ENCODE data around the gene HDGFL3. TPM values are rescaled to one million over a fixed set of nuclear protein-coding genes. Genes with fewer than 3 reads are reported as not detected.

The HDGFL3 gene
- total and polyA plus RNA-seq, 4 experiments from 2014 or later, result 1.7 to 6.5 (median 3.3) TPM

DNA sequence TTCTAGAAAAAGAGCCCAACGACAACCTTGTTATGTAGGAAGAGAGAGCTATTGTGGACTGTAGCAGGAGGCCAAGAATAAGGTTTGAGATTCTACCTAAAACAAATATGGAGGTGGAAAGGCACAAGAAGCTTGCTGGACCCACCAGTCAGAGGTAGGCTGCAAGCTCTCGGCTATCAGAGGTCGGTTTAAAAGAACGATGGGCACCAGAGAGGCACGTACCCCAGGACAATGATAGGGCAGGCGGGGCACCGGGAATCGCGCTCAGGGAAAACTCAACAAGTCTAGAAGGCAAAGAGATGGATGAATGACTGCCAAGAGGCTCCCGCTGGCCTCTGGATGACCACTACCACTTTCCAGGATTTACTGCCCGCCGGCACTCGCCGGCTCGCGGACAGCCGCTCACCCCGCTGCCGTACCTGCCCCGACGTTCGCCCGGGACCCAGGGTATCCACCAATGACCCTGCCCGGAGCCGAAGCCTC lies 1.1 kb downstream of the HDGFL3 start:
- peak overlapping the region in 1 of 2 donors; percentile 29 for H3K4me3 ChIP-seq (ENCODE audit: low read length in 2 of 2)
- H3K27ac ChIP-seq (ENCODE audit: low read depth, low read length), result no peak overlapping the region
- H3K4me1 ChIP-seq (ENCODE audit: insufficient read depth, low read length), result no peaks in the 10 kb centered on the region
- H3K36me3 ChIP-seq (ENCODE audit: insufficient read depth, low read length), result no peaks in the 10 kb centered on the region
- Mint-ChIP-seq H3K27me3 (peaks cover 12 to 21% of the 10 kb centered on the region in 2 donors), H3K4me3 (peak overlapping the region; percentile 83 to 93 (median 89)), H3K27ac (peak overlapping the region in 4 of 7 donors; percentile 54 to 97 (median 82)), H3K36me3 (peaks cover 0 to 3% of the 10 kb centered on the region in 2 donors), H3K9me3 (no peaks in the 10 kb centered on the region), H3K4me1 (peaks cover 3 to 7% (median 5%) of the 10 kb centered on the region in 4 donors)
- POLR2A ChIA-PET (ENCODE audit: partially characterized antibody), result no interaction called here
- no peak for DNase-seq
- intact Hi-C loops (cut with micrococcal nuclease), result no loop called here
- no peaks in the 10 kb centered on the region for H3K9me3 ChIP-seq (ENCODE audit: control insufficient read depth in 1 of 2, low read length in 2 of 2)
- CTCF ChIA-PET (ENCODE audit: partially characterized antibody), result no interaction called here
- peaks cover 8% of the 10 kb centered on the region for H3K27me3 ChIP-seq (ENCODE audit: insufficient read depth, low read length)

DNA sequence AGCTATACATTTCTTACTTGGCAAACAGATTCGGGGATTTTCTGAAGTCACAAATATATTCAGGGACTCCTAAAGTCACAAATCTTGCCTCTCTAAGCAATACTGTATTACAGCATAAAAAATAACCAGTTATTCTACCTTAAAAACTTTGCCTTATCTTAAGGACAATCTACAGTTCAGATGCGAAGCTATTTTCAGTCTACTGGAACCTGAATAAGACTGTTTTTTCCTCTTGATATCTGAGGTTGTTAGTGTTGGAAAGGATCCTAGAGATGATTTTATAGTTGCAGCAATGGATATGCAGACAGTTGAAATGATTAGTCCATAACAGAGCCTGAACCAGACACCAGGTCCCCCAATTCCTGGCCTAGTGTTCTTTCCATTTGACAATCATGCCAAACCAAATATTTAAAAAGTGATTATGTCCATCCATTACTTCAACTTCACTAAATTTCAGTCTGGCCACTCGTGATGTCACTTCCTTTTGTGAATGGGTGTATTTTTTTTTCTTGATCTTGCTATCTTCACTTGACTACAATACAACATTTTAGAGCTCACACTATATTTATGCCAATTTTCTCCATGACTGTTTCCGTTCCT lies 1.8 kb downstream of the HDGFL3 start:
- Histone ChIP-seq H3K9me3 (ENCODE audit: control insufficient read depth in 1 of 2, low read length in 2 of 2) (no peaks in the 10 kb centered on the region), H3K4me3 (ENCODE audit: low read length in 2 of 2) (no peak overlapping the region), H3K27me3 (ENCODE audit: insufficient read depth, low read length) (peaks cover 8% of the 10 kb centered on the region), H3K27ac (ENCODE audit: low read depth, low read length) (no peak overlapping the region), H3K36me3 (ENCODE audit: insufficient read depth, low read length) (no peaks in the 10 kb centered on the region), H3K4me1 (ENCODE audit: insufficient read depth, low read length) (no peaks in the 10 kb centered on the region)
- Mint-ChIP-seq H3K36me3 (peaks cover 0 to 3% of the 10 kb centered on the region in 2 donors), H3K9me3 (no peaks in the 10 kb centered on the region), H3K27ac (peak overlapping the region in 1 of 7 donors; percentile 97), H3K4me1 (peaks cover 3 to 7% (median 5%) of the 10 kb centered on the region in 4 donors), H3K4me3 (peak overlapping the region in 7 of 8 donors; percentile 83 to 93 (median 89)), H3K27me3 (peaks cover 10 to 21% of the 10 kb centered on the region in 2 donors)
- DNase-seq, result no peak
- ChIA-PET CTCF (ENCODE audit: partially characterized antibody) (no interaction called here), POLR2A (ENCODE audit: partially characterized antibody) (no interaction called here)
- intact Hi-C loops (cut with micrococcal nuclease), result no loop called here

DNA sequence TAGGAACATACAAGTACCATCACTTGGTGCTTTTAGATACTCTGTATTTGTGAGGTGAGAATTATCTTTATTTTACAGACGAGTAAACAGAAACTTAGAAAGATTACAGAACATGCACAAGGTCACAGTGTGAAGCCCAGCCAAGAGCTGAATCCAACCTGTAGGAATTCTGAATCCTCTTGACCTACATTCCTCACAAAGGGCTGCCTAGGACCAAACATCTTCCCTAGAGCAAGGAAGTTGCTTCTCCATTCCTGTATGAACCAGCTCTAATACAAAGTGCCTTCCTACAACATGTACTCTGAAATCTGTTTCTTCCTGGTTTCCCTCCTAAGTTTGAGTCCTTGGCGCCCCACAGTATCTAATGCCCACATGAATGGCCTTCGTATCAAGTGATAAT lies 2.9 kb downstream of the HDGFL3 start:
- ChIA-PET CTCF (ENCODE audit: partially characterized antibody) (no interaction called here), POLR2A (ENCODE audit: partially characterized antibody) (interaction anchor here (0.6 kb wide), 1 partner anchor 15 kb away, joined by 3 read pairs; no protein-coding TSS in a partner anchor)
- no peak overlapping the region for H3K4me3 Mint-ChIP-seq
- no peak for DNase-seq
- peaks cover 3 to 7% (median 5%) of the 10 kb centered on the region in 4 donors for H3K4me1 Mint-ChIP-seq
- intact Hi-C loops (cut with micrococcal nuclease), result no loop called here
- no peaks in the 10 kb centered on the region for H3K4me1 ChIP-seq (ENCODE audit: insufficient read depth, low read length)
- H3K36me3 ChIP-seq (ENCODE audit: insufficient read depth, low read length), result no peaks in the 10 kb centered on the region
- H3K27me3 ChIP-seq (ENCODE audit: insufficient read depth, low read length), result peaks cover 8% of the 10 kb centered on the region
- no peak overlapping the region for H3K27ac ChIP-seq (ENCODE audit: low read depth, low read length)
- H3K27me3 Mint-ChIP-seq, result peaks cover 10 to 23% of the 10 kb centered on the region in 2 donors
- no peaks in the 10 kb centered on the region for H3K9me3 ChIP-seq (ENCODE audit: control insufficient read depth in 1 of 2, low read length in 2 of 2)
- no peak overlapping the region for H3K4me3 ChIP-seq (ENCODE audit: low read length in 2 of 2)
- H3K9me3 Mint-ChIP-seq, result no peaks in the 10 kb centered on the region
- peaks cover 0 to 3% of the 10 kb centered on the region in 2 donors for H3K36me3 Mint-ChIP-seq
- H3K27ac Mint-ChIP-seq, result no peak overlapping the region

GRCh38 chr15:83203543-83203942 lies 4.1 kb downstream of the HDGFL3 start:
- H3K4me1 Mint-ChIP-seq, result peaks cover 3 to 7% (median 6%) of the 10 kb centered on the region in 4 donors
- Histone ChIP-seq H3K27me3 (ENCODE audit: insufficient read depth, low read length) (peaks cover 5% of the 10 kb centered on the region), H3K4me1 (ENCODE audit: insufficient read depth, low read length) (no peaks in the 10 kb centered on the region), H3K27ac (ENCODE audit: low read depth, low read length) (no peak overlapping the region), H3K4me3 (ENCODE audit: low read length in 2 of 2) (no peak overlapping the region), H3K36me3 (ENCODE audit: insufficient read depth, low read length) (no peaks in the 10 kb centered on the region), H3K9me3 (ENCODE audit: control insufficient read depth in 1 of 2, low read length in 2 of 2) (no peaks in the 10 kb centered on the region)
- DNase-seq, result no peak
- intact Hi-C loops (cut with micrococcal nuclease), result no loop called here
- no peak overlapping the region for H3K27ac Mint-ChIP-seq
- H3K4me3 Mint-ChIP-seq, result no peak overlapping the region
- CTCF ChIA-PET (ENCODE audit: partially characterized antibody), result no interaction called here
- peaks cover 10 to 31% of the 10 kb centered on the region in 2 donors for H3K27me3 Mint-ChIP-seq
- no peaks in the 10 kb centered on the region for H3K9me3 Mint-ChIP-seq
- POLR2A ChIA-PET (ENCODE audit: partially characterized antibody), result no interaction called here
- H3K36me3 Mint-ChIP-seq, result peaks cover 0 to 3% of the 10 kb centered on the region in 2 donors

GRCh38 chr15:83200589-83200988 lies 7.0 kb downstream of the HDGFL3 start:
- no peak overlapping the region for H3K27ac ChIP-seq (ENCODE audit: low read depth, low read length)
- CTCF ChIA-PET (ENCODE audit: partially characterized antibody), result no interaction called here
- peaks cover 6 to 29% of the 10 kb centered on the region in 2 donors for H3K27me3 Mint-ChIP-seq

GRCh38 chr15:83200162-83200561 lies 7.5 kb downstream of the HDGFL3 start:
- Histone ChIP-seq H3K9me3 (ENCODE audit: control insufficient read depth in 1 of 2, low read length in 2 of 2) (no peaks in the 10 kb centered on the region), H3K27me3 (ENCODE audit: insufficient read depth, low read length) (no peaks in the 10 kb centered on the region), H3K4me1 (ENCODE audit: insufficient read depth, low read length) (no peaks in the 10 kb centered on the region), H3K27ac (ENCODE audit: low read depth, low read length) (no peak overlapping the region), H3K36me3 (ENCODE audit: insufficient read depth, low read length) (no peaks in the 10 kb centered on the region), H3K4me3 (ENCODE audit: low read length in 2 of 2) (no peak overlapping the region)
- no peaks in the 10 kb centered on the region for H3K36me3 Mint-ChIP-seq
- peak overlapping the region in 1 of 8 donors; percentile 15 for H3K4me3 Mint-ChIP-seq
- H3K4me1 Mint-ChIP-seq, result peaks cover 0 to 2% (median 0%) of the 10 kb centered on the region in 4 donors
- peak overlapping the region in 2 of 7 donors; percentile 15 to 77 for H3K27ac Mint-ChIP-seq
- peaks cover 6 to 29% of the 10 kb centered on the region in 2 donors for H3K27me3 Mint-ChIP-seq
- H3K9me3 Mint-ChIP-seq, result no peaks in the 10 kb centered on the region
- intact Hi-C loops (cut with micrococcal nuclease), result no loop called here
- CTCF ChIA-PET (ENCODE audit: partially characterized antibody), result no interaction called here
- peak in 2 of 5 donors; percentile 2 to 48 for DNase-seq
- POLR2A ChIA-PET (ENCODE audit: partially characterized antibody), result no interaction called here

More at GRCh38 chr15:83200589-83200988, 7.0 kb downstream of the HDGFL3 start:
- Mint-ChIP-seq H3K4me3 (no peak overlapping the region), H3K27ac (no peak overlapping the region), H3K4me1 (peaks cover 0 to 2% (median 0%) of the 10 kb centered on the region in 4 donors), H3K9me3 (no peaks in the 10 kb centered on the region), H3K36me3 (no peaks in the 10 kb centered on the region)
- Histone ChIP-seq H3K27me3 (ENCODE audit: insufficient read depth, low read length) (no peaks in the 10 kb centered on the region), H3K4me3 (ENCODE audit: low read length in 2 of 2) (no peak overlapping the region), H3K36me3 (ENCODE audit: insufficient read depth, low read length) (no peaks in the 10 kb centered on the region), H3K4me1 (ENCODE audit: insufficient read depth, low read length) (no peaks in the 10 kb centered on the region), H3K9me3 (ENCODE audit: control insufficient read depth in 1 of 2, low read length in 2 of 2) (no peaks in the 10 kb centered on the region)
- no peak for DNase-seq
- POLR2A ChIA-PET (ENCODE audit: partially characterized antibody), result no interaction called here
- intact Hi-C loops (cut with micrococcal nuclease), result no loop called here

GRCh38 chr15:83199288-83199687 lies 8.3 kb downstream of the HDGFL3 start:
- H3K27ac ChIP-seq (ENCODE audit: low read depth, low read length), result no peak overlapping the region
- Mint-ChIP-seq H3K27me3 (peaks cover 3 to 27% of the 10 kb centered on the region in 2 donors), H3K9me3 (no peaks in the 10 kb centered on the region), H3K27ac (peak overlapping the region in 1 of 7 donors; percentile 61), H3K4me1 (peaks cover 0 to 2% (median 0%) of the 10 kb centered on the region in 4 donors), H3K4me3 (no peak overlapping the region), H3K36me3 (no peaks in the 10 kb centered on the region)
- H3K4me3 ChIP-seq (ENCODE audit: low read length in 2 of 2), result no peak overlapping the region
- H3K4me1 ChIP-seq (ENCODE audit: insufficient read depth, low read length), result no peaks in the 10 kb centered on the region
- no peak for DNase-seq
- H3K36me3 ChIP-seq (ENCODE audit: insufficient read depth, low read length), result no peaks in the 10 kb centered on the region
- ChIA-PET POLR2A (ENCODE audit: partially characterized antibody) (no interaction called here), CTCF (ENCODE audit: partially characterized antibody) (no interaction called here)
- H3K9me3 ChIP-seq (ENCODE audit: control insufficient read depth in 1 of 2, low read length in 2 of 2), result no peaks in the 10 kb centered on the region
- H3K27me3 ChIP-seq (ENCODE audit: insufficient read depth, low read length), result no peaks in the 10 kb centered on the region
- intact Hi-C loops (cut with micrococcal nuclease), result no loop called here

Measured in CD4-positive, alpha-beta memory T cell (primary cell).